ENCODE data around the gene GCSAM.

The GCSAM gene, protein sequence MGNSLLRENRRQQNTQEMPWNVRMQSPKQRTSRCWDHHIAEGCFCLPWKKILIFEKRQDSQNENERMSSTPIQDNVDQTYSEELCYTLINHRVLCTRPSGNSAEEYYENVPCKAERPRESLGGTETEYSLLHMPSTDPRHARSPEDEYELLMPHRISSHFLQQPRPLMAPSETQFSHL

DNA sequence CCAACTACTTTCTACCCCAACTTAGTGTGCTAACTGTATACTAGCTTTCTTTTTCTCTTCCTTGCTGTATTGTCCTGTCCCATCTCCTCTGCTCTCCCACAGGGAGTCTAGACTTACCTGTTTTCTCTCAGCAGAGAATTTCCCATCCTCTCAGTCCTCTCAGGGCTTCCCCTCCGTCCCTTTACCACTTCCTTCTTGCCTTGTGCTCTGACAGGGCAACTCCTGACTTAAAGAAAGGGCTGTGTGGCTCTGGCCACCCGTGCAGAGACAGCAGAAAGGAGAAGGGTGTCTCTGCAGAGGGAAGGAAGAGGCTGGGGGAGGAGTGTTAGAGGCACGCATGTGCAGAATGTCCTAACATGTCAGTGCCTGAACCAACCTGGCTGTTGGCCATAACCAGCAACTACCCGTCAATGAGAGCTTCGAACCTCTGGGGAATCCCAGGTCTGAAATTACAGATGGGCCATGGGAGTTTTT lies at the start of gene GCSAM:
GCSAM (minus strand) TSS at position 274 of the 474 bp plus-strand sequence; CDS start at position 146, 128 bp downstream.
- peak; percentile 67 for DNase-seq

DNA sequence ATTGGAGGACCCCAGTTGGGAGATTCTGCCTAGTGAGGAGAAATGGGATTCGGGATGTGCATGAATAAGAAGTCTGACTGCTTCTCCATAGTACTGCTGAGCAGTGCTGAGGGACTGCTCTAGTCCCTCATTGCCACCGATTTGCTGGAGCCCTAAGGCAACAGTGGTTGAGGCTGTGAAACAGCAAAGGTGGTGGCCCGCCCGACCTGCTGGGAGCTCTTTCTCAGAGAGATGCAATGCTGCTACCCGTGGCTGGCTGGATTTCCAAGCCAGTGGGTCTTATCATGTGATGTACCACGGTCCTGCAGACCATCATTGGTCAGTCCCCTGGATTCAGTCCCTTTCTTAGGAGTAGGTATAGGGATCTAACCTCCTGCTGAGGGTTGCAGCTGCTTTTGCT lies 42.6 kb upstream of the GCSAM start:
- no peak for DNase-seq

DNA sequence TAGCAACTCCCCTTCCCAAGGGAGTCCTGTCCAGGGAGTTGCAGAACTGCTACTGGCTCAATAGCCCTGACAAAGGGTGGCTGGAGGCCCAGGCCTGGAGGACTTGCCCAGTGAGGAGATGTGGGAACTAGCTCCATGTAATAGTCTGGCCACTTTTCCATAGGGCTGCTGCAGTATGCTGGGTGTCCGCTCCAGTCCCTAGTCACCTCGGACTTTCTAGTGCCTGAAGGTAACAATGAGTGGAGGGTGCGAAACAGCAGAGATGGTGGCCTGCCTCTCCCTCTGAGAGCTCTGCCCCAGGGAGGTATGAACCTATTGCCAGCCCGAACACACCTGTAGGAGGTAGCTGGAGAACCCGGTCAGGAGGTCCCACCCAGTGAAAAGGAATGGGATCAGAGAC lies 42.0 kb upstream of the GCSAM start:
- DNase-seq: no peak

DNA sequence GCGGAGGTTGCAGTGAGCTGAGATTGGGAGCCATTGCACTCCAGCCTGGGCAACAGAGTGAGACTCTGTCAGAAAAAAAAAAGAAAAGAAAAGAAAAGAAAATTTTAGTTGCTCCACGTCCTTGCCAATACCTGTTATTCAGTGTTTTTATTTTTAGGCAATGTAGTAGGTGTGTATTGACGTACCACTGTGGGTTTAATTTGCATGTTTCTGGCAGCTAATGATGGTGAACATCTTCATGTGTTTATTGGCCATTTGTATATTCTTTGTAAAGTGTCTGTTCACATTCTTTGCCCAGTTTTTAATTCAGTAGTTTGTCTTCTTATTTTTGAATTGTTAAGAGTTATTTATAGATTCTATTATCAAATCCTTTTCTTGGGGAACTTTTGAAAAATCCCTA lies 38.1 kb upstream of the GCSAM start:
- DNase-seq: no peak

DNA sequence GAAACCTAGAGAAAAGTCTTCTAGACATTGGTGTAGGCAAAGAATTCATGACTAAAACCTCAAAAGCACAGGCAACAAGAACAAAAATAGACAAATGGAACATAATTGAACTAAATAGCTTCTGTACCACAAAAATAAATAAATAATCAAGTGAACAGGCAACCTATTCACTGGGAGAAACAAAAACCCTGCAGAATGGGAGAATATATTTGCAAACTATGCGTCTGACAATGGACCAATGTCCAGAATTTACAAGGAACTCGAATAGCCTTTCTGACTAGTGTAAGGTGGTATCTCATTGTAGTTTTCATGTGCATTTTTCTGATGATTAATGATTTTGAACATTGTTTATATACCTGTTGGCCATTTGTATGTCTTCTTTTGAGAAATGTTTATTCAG lies 37.0 kb upstream of the GCSAM start:
- no peak for DNase-seq

DNA sequence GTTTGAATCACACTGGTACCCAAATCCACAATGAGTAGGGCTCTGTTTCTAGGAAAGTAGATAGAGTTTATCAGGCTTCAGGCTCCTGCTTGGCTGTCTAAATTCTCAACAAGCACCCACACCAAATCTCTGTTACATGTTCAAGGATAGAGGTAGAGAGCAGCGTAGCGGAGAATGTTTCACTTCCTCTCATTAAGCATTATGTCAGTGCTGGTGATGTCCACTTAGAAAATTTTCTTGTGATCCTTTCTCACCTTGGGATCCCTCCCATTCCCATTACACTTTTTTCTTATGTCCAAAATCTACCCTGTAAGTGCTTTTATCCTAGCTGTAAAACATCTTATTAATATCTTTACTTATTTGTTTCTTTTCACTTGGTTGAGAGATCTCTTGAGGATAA lies 34.7 kb upstream of the GCSAM start:
- no peak for DNase-seq

DNA sequence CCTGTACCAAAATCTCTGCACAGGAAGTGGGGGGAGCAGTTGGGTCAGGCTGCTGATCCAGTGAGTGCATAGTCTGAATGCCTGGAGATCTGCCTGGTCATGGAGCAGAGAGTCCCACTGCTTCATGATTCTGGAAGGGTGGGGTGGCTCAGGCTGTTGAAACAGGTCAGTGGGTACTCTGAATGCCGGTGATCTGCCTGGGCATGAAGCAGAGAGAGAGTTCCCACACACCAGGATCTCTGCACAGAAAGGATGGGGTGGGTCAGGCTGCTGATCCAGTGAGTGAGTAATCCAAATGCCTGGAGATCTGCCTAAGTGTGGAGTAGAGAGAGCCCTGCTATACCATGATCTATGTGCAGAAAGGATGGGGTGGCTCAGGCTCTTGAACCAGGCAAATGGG lies 16.1 kb upstream of the GCSAM start:
- no peak for DNase-seq

DNA sequence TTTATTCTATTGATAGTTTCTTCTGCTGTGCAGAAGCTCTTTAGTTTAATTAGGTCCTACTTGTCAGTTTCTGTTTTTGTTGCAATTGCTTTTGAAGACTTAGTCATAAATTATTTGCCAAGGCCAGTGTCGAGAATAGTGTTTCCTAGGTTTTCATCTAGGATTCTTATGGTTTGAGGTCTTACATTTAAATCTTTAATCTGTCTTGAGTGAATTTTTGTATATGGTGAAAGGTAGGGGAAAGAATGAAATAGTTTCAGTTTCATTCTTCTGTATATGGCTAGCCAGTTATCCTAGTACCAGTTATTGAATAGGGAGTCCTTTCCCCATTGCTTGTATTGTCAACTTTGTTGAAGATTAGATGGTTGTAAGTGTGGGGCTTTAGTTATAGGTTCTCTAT lies 10.6 kb upstream of the GCSAM start:
- no peak for DNase-seq

DNA sequence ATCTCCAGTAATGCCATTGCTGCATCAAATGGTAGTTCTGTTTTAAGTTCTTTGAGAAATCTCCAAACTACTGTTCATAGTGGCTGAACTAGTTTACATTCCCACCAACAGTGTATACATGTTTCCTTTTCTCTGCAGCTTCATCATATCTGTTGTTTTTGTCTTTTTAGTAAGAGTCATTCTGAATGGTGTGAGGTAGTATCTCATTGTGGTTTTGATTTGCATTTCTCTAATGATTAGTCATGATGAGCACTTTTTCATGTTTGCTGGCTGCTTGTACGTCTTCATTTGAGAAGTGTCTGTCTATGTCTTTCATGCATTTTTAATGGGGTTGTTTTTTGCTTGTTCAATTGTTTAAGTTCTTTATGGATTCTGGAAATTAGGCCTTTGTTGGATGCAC lies 10.2 kb upstream of the GCSAM start:
- no peak for DNase-seq

DNA sequence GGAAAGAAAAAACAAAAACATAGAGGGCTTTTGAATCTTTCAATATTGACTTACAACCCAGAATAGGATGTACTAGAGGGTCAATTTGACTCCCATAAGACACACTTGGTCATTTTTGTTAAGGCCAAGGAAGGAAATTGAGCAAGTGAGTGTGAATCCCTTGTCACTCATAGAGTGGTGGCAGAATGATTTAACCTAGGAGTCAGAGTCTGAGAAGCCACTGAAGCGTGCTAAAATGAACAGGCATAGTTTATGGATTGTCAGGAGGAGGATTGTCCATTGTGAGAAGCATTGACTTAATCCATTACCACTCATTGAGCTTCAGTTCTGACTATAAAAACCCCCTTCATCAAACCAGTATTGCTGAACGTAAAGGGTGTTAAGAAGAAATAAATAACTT lies 8.2 kb upstream of the GCSAM start:
- DNase-seq: no peak

DNA sequence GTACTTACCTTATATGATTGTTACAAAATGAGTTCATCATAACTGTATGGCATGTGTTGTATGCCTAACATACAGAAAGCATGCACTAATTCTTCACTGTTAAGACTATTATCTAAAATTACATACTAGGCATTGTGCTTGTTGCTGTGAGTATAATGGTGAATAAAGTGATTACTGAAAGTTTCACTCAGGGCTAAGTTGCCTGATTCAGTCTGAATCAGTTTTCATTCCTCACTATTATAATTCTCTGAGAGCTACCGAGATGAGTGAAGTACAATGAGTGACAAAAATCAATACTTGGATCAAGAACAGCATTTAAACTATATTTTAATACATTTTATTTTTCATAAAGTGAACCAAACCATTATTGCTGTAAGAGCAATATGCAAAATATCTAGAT lies 7.5 kb upstream of the GCSAM start:
- DNase-seq: no peak

DNA sequence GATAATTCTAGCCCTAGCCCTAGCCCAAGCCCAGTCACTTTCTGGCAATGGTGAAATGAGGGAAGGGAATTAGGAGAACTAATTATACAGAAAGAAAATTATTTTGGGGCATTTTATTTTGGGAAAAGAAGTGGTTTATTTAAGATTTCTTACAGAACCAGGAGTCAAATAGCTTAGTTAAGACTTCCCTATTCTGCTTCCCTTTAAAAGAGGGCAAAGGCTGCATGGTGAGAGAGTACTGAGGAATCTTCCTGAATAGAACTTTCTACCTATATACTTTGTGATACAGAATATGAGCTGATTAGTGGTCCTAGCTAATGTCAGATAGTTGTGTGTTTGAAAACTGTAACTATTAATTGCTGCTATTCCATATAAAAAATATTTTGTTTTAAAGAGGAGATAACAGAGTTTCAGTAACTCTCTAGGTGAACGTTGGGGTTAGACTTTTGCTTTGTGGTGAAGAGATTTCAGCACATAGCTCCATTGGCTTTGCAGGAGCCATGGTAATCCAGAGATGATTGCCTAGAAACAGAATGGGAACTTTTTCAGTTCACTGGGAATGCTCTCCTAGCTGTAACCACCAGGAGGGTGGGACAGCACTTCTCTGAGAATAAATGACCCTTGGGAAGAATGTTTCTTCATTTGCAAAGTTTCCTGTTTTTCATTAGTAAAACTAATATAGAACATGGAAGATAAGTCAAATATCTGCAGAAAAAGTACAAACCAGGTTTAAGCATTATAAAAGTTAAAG lies 5.3 kb upstream of the GCSAM start:
- DNase-seq: no peak

DNA sequence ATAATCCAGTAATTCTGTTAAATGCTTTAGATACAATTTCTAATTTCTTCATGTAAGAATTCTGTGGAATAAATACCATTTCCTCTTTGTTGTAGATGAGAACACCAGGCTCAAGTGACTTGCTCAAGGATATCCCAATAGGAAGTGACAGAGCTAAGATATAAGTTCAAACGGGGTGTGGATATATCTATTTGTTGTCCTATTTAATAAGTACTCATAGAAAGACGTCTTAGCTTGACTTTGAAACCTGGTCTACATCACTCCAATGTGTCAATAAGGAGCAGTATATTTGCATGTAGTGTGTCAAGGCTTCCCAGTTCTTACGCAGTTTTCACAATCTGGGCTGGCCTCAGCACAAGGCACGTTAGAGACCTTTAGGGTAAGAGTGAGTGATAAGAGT lies 4.7 kb upstream of the GCSAM start:
- DNase-seq: no peak

DNA sequence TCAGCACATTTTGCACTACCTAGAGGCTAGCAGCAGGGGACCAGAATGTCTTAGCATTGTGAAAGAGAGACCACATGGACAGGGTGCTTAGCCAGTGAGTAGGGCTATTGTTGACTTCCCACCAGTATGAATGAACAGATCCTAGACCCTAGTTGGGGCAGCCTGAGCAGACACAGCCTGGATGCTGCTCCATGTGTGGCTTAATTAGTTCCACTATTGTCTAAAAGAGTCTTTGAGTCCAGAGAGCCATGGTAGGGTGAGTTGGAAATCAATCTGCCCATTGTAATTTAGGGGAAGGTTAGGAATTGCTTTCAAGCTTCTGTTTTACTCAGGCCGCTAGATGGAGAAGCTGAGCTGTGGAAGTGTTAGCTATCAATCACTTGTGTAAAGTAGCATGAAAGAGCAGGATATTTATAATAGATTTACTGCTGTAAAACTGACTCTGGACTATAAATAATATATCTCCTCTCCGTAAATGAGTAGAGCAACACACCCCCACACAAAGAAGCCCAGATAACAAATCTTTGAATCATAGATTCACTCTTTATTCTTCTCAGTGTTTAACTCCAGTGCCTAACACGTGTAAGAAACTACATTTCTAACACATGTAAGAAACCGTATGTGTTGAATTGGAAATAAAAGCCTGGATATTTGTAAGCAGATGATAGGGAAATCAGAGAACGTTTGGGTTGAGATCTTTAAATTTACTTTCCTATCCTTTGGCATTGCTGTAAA lies 4.1 kb upstream of the GCSAM start:
- DNase-seq: no peak

DNA sequence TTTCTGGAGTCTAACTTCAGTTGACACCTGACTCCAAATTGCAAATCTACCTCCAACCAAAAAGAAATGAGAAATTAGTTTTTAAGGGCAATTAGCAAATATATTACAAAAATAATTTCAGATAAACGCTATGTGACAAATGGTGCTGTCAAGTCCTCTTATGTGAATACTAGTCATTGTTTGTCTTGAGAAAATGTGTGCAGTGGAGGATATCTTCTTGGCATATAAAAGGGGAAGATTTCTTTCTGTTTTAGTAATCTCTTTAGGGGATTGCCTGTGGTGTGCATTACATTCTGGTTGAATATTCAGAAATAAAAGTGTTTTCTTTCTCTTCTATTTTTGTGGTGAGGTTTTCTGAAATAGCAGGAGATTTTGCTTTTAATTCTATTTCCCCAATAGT lies 3.0 kb upstream of the GCSAM start:
- DNase-seq: no peak

DNA sequence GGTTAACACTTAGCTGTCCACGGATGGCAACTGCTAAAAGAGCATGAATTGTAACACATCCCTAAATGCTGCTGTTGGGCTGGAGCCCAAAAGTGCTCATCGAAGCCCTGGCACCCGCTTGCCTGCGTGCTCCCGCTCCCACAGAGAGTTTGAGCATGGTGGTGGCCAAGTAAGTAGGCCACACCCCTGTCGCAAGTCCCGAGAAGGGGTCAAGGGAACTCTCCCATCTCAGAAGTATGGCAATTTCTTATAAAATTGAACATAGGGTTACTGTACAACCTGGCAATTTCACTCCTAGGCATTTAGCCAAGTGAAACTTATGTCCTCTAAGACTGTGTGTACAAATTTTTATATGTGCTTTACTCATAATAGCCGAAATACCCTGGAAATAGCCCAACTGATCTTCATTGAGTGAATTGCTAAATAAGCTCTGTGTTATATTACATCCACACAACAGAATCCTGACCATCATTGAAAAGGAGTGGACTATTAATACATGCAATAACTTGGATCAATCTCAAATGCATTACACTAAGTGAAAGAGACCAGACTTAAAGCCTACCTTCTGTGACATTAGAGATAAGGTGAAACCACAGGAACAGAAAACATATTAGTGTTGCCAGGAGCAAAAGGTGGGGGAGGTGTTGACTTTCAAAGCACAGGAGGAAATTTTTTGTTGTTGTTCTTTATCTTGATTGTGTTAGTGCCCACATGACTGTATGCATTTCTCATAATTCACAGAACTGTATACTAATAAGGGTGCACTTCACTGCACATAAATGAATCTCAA lies 1.5 kb upstream of the GCSAM start:
- no peak for DNase-seq

DNA sequence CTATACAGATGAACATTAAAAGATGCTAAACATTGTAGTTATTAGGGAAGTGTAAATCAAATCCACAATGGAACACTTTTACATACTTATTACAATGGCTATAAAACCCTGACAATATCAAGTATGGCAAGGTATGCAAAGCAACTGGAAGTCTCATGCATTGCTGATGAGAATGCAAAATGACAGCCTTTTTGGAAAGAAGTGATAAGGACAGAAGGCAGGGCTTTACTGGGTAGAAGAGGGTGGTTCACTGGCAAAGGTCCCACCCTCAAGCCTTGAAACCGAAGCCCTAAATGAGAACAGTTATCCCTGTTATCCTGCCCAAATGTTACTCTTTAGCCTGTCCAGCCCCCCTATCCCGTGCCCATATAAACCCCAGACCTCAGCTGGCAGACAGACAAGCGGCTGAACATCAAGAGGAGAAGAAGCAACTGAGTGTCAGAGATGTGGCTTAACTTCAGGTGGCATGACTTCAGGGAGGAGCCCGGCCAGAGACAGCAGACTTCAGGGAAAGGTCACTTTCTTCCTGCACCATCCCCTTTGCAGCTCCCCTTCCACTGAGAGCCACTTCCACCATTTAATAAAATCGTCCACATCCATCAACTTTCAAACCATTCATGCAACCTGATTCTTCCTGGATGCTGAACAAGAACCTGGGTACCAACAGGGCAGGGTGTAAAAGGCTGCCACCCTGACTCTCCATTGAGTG lies 732 bp upstream of the GCSAM start:
- no peak for DNase-seq

DNA sequence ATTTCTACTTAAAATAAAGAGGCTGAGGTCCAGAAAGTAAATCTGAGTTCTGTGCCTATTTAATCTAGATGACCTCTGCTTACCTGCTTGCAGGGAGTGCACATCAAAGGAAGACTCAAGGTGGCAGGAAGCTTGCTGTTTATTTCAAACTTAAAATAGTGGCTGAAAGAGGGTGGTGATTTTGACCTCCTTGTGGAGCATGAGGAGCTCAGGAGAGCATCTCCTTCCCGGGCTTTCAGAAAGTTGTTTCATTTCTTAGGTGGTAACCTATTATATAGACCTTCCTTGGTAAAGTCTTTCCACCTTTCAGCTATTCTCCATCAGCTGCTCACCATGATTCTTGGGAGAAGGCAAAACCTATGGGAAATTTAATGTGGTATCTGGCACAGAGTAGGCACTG lies 494 bp downstream of the GCSAM start:
- no peak for DNase-seq

DNA sequence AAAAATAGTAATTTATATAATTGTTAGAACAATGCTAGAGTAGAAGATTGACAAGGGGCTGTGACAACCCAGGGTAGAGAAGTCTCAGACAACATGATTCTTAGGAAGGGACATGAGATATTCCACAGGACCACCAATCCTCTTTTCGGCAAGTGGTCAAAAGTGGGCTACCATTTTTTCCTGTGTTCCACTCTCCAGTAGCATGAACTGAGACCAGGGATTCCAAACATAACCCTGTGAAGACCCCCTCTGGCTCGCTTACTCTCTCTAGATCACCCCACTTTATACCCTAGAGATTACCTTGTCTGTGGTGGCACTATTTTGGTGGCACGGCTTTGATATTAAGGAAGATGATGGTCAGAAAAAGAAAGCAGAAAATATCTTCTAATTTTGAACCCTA lies 960 bp downstream of the GCSAM start:
- no peak for DNase-seq

DNA sequence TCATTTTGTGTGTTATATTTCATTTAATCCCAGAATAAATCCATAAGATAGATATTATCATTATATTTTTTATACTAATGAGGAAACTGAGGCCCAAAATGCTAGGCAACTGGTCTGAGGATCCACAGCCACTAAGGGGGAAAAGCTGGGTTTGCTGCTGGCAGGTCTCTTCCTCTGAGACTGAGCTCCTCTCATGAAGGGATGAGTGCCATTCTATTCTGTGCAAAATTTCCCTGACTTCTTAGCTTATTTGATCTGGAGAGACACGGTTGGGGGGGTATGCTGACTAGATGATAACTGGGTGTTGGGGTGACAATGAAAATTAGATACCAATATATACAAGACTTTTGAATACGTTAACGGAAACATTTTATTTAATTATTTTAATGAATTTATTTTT lies 1.9 kb downstream of the GCSAM start:
- DNase-seq: no peak

DNA sequence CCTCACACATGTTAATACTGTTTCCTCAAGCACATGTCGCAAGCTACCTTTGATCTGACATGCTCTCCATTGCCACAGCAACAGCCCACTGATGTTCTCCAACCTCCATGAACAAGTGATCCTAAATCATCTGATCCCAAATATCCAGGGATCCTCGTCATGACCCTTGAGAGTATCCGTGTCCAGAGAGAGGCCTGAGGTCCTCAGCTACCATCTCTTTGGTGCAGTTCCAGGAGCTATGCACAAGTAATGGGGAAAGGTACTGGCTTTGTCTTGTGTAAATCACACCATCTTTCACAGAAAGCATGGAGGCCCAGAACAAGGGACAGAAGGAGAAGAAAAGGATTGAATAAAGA lies 2.4 kb downstream of the GCSAM start:
- no peak for DNase-seq

DNA sequence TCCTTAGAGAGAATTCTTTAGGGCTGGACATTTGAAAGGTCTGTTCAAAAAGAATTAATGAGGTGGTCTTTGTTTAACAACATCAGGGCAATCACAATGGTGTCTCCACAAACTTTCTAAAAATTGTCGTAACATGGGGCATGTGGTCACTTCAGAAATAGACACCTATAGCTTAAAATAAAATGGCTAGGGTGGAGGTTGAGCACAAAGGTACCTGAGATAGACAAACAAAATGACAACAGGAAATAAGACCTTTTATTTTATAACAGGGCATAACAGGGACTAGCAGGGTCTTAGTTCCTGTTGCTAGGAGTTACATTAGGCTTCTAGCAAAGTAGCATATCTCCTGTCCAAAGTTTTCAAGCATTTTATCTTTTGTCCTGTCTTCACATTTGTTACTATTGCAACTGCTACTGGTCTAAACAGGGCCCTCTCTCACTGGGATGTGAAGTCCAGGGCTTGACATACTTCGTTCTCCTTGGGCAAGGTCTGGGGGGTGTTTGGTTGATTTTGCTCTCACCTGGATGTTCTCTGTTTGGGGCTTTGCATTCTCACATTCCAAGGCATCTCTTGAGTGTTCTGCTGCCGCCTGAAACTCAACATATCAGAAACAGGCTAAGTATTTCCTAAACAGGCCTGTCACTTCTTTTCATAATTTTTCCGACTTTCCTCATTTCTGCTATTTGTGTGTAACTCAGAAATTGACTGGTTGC lies 3.0 kb downstream of the GCSAM start:
- no peak for DNase-seq
